Measurements from ENCODE around the gene SGO2. TPM values are rescaled to one million over a fixed set of nuclear protein-coding genes. Genes with fewer than 3 reads are reported as not detected.

Gene SGO2, protein sequence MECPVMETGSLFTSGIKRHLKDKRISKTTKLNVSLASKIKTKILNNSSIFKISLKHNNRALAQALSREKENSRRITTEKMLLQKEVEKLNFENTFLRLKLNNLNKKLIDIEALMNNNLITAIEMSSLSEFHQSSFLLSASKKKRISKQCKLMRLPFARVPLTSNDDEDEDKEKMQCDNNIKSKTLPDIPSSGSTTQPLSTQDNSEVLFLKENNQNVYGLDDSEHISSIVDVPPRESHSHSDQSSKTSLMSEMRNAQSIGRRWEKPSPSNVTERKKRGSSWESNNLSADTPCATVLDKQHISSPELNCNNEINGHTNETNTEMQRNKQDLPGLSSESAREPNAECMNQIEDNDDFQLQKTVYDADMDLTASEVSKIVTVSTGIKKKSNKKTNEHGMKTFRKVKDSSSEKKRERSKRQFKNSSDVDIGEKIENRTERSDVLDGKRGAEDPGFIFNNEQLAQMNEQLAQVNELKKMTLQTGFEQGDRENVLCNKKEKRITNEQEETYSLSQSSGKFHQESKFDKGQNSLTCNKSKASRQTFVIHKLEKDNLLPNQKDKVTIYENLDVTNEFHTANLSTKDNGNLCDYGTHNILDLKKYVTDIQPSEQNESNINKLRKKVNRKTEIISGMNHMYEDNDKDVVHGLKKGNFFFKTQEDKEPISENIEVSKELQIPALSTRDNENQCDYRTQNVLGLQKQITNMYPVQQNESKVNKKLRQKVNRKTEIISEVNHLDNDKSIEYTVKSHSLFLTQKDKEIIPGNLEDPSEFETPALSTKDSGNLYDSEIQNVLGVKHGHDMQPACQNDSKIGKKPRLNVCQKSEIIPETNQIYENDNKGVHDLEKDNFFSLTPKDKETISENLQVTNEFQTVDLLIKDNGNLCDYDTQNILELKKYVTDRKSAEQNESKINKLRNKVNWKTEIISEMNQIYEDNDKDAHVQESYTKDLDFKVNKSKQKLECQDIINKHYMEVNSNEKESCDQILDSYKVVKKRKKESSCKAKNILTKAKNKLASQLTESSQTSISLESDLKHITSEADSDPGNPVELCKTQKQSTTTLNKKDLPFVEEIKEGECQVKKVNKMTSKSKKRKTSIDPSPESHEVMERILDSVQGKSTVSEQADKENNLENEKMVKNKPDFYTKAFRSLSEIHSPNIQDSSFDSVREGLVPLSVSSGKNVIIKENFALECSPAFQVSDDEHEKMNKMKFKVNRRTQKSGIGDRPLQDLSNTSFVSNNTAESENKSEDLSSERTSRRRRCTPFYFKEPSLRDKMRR
- 27.7 TPM for polyA plus RNA-seq (2013, experiment 1 of 2; ENCODE audit: insufficient read length)
- polyA plus RNA-seq (2013, experiment 2 of 2; ENCODE audit: insufficient read length) = 5.0 TPM

DNA sequence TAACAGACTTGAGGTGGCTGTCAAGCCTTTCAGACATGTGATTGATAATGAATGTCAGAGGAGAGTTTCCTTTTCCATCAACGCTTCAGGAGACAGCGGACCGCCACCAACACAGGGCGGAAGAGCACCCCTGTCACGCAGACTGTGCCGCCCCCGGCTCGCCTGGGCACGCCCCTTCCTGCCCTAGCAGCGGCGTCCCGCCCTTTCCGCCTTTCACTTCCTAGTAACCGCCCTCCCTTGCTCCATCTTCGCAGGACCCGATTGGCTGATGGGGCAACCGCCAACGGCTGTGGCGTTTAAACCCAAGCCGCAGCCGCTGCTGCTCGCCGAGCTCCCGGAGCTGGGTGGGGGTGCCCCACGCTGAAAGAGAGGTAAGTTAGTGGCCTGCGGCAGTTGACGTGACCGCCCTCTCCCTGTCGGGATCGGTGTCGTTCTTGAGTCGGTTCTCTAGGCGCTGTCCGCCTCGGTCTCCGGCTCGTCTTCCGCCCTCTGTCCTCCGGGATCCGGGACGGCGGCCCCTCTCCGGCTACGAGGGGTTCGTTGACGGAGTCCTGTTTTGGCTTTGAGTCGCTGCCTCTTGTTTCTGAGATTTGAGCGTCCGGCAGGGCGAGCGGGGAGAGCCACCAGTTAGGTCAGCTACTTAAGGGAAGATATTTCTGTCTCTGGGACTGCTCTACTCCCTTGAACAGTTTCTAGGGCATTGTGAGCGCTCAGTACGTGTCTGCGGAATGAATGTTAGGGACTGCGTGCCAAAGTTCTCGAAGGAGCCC, at the start of gene SGO2:
TSS of gene SGO2 (plus strand) at position 326 of the 770 bp plus-strand sequence. CDS start 6,769 bp downstream, outside the sequence.
- DNase-seq = peak; percentile 96

DNA sequence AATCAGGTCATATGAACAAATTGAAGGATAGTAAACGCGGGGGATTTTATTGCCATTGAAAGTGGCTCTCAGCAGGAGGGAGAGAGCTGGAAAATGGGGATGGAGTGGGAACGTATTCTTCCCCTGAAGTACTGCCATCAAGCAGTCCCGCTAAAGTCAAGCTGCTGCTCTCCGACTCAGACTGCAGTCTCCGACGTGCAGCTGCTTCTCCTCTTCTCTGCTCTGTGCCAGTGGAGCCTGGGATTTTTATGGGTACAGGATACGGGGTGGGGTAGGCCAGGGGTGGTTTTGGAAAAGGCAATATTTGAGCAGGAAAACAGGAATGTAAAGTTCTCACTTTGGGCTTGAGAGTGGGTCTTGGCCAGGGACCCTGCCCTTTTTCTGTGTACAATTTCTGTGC, 49.2 kb upstream of the SGO2 start:
- DNase-seq = no peak

DNA sequence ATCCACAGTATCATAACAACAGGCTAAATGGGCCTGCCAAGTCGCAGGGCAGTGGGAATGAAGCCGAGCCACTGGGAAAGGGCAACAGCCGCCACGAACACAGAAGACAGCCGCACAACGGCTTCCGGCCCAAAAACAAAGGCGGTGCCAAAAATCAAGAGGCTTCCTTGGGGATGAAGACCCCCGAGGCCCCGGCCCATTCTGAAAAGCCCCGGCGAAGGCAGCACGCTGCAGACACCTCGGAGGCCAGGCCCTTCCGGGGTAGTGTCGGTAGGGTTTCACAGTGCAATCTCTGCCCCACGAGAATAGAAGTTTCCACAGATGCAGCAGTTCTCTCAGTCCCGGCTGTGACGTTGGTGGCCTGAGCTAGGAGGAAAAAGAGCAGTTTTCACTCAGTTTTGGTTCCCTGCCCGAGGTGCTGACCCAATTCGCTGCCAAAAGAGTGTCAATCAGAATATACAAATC, 48.3 kb upstream of the SGO2 start:
- no peak for DNase-seq

DNA sequence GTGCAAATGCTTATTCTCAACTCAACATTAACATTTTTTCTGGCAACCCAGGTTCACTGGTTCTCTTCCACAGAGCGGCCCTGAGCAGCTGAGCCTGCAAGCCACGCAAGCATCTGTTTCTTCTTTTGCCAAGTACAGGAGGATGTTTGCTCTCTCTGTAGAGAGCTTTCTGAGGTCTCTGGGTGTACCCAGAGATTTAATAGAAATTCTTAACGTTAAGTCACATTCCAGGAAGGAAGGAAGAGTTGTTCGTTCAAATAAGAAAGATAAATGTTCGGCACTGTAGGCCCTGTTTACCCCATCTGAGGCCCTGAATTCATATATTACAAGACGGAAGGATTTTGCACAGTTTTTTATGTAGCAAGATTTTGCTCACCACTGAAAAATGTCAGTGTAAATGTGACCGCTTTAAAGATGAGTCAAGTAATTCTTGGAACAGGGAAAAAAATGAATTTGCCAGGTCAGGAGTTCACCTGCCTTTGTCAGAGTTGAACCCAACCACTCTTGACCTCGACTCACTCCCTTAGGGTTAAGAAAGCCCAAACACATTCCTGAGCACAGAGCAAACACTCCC, 46.2 kb upstream of the SGO2 start:
- DNase-seq = peak; percentile 63

DNA sequence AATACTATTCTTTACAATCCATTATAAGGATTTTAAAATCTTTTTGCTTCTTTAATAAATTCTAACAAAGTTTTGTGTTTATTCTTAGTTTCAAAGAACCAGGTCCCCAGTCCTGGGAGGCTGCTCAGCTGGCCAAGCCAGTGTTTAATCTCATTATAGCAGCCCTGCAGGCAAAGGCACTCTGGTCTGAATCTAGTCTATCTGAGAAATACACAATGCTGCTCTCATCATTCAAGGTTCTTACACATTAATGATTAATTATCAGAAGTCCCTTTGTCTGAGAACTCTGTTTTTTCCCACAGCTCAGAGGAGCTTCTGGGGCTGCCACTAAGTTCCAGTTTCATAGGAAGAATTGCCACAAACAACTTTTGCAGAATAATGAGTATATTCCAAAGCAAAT, 43.8 kb upstream of the SGO2 start:
- DNase-seq = no peak

DNA sequence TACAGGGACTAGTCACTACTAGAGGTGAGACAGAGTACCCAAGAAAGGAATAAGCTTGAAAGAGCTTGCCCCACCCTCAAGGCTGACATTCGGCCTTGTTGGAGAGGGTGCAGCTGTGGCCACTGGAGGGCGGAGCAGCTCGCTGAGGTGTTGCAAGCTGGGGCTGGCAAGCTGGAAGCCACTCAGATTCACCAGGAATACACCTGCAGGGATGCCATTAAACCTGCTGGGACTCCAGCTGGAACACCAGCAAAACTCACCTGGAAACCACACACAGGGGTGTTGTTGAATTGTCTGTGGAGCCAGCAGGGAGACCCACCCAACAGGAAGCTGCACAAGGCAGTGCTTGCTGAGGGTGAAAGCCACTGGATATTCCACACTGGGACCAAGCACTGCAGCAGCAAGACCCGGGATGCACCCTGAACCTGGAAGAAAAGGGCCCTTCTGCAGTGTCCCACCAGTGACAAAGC, 42.2 kb upstream of the SGO2 start:
- DNase-seq = no peak

DNA sequence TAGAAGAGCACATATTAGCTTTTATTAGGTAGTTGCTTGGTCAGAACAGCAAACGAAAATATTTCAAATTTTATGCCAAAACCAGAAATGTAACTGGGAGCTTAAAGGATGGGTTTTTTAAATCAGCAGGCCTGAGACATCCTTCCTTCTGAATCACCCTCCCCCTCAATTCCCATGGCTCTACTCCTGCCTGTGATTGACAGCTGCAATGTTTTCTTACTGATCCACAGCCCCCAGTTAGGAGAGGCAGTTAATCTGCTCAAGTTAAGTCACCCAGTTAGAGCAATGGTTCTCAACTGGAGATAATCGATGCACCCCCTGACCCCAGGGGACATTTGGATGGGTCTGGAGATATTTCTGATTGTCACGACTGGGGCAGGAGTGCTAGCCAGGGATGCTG, 41.1 kb upstream of the SGO2 start:
- DNase-seq = no peak

DNA sequence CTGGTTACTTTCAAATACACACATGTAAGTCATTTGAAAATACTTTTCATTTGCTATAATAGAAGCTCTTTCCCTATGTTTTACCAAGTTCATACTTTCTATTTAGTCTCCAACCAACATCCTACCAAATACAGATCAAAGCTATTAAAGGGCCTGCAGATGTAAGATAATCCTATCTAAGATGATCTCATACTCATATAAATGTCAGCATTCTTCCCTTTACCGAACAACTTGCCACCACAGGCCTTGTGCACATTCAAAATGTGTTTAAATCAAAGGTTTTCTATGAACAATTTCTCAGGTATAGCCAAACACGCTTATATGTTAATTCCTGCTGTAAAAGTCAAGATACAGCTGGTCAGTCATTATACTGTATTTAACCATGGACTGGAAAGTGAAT, 39.5 kb upstream of the SGO2 start:
- DNase-seq = no peak

DNA sequence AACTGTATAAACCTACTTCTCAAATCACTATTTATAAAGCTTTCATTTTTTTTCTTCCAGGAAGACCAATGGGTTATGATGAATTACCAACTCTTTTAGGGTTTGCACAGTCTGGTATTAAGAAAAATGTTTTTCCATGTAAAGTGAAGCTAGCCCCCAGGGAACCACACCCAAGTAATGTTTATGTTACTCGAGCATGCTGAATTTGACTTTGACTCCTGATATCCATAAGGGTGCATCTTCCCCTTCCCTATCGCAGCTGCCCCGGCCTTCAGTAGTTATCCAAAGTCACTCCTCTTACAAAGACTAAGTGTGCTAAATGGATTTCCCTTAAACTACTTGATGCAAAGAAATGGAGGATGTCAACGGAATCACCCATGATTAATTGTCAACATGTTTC, 37.8 kb upstream of the SGO2 start:
- no peak for DNase-seq

DNA sequence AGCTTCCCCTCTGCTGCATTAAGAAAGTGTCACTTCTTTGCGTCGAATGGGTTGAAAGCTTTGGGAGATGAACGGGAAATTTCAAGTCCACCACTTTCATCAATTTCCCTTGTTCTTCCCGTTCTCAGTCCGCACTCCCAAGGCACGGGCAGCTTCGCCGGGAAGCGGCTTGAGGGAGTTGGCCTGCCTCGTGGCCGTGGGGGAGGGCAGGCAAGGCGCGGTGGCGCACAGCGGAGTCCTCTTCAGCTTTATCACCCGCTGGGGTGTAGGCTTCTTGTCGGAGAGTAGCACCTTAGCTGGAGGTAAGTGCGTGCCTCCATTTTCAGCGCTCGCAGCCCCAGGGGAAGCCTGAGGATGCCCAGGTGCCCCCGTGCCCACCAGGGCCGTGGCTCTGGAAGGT, 36.0 kb upstream of the SGO2 start:
- DNase-seq = no peak

DNA sequence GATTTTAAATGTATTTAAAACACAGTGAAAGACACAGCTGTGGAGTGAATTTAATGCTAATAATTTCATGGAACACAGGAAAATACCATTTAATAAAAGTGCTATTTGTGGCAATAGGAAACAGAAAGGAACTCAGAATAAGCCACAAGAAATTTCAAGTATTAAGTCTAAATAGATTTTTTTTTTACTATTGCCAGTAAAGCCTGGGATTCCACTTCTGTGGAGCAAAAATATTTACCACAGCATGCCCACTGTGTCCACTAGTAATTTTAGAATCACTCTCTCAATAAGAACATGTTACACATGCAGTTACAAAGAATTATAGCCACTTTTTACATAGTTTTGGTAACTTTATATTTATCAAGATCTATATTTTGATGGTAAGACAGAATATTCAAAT, 33.4 kb upstream of the SGO2 start:
- no peak for DNase-seq

DNA sequence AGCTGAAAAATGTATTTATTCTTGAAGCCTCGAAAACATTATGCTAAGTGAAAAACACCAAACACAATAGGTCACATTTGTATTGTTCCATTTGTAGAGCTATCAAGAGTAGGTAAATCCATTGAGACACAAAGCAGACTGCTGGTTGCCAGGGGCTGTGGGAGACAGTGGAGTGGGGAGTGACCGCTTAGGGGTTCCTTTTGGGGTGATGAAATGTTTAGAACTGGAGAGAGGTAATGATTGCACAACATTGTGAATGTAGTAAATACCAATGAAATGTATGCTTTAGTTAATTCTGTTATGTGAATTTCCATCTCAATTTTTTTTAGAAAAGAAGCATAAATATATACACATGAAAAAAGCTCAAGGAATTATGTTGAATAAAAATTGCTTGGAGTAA, 32.0 kb upstream of the SGO2 start:
- no peak for DNase-seq

DNA sequence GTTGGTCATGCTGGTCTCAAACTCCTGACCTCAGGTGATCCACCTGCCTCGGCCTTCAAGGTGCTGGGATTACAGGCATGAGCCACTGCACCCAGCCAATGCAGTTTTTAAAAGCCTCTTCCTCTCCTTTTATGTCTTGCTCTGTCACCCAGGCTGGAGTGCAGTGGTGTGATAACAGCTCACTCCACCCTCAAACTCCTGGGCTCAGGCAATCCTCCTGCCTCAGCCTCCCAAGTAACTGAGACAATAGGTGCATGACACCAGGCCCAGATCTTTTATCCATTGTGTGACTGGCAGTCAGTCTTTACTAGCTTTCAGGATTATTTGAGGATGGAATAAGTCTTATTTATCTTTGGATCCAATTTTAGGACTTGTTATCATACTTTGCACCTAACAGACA, 29.3 kb upstream of the SGO2 start:
- DNase-seq = no peak

DNA sequence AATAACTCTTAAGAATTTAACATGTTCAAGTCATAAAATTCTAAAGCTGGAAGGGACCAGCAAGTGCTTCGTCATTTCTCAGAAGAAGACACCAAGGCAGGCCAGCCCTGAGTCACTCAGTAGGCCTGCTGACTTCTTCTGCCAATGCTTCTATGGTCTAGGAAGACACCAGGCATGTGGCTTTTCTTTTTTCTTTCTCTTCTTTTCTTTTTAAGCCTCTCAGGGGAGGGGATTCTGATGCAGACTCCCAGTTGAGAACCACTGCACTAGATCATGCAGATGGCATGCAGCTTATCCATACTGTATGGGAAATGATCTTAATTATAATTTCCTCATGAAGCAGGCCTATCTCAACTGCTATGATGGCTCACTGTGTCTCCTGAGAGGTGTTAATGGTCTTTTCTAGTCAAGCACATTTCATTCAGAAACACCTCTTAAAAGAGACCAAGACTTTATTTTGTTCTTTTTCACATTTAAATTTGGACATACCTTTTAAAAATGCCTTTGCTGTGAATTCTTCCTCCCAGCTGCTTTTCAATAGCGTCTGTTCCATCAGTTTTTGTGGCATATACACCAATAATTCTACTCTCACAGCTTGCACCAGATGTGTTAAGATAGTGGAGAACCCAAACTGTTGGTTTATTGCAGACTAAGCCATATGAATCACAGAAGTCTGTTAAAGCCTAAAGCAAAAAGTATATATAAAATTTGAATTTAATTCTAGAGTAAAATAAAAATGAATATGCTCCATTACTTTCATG, 27.4 kb upstream of the SGO2 start:
- DNase-seq = peak; percentile 54

DNA sequence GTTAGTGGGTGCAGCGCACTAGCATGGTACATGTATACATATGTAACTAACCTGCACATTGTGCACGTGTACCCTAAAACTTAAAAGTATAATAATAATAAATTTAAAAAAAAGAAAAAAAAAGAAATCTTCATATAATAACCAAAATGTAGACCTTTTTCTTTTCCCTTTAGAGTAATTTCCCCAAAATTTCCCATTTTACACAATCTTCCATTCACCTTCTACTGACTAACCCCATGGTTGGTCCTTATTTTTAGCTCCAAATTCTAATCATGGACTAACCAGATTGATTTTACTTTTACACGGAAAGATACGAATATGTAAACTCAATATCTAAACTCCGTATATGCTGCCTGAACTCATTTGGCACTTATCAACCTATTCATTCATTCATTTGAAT, 23.8 kb upstream of the SGO2 start:
- DNase-seq = no peak

DNA sequence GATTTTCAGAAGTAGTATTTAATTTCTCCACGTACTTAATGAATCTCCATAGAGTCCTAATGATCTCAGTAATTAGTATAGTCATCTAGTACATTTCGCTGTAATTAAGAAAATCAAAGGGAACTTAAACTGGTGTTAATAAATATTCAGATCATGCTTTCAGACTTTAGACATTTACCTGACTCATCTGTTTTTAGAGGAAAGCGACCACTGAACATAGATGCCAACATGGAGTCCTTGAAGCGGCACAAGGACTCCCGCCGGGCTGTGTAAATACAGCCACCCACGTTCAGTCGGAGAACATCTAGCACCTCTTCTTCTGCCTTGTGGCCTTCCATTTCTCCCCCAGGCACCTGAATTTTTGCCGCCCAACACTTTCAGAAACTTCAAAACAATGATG, 19.3 kb upstream of the SGO2 start:
- no peak for DNase-seq

DNA sequence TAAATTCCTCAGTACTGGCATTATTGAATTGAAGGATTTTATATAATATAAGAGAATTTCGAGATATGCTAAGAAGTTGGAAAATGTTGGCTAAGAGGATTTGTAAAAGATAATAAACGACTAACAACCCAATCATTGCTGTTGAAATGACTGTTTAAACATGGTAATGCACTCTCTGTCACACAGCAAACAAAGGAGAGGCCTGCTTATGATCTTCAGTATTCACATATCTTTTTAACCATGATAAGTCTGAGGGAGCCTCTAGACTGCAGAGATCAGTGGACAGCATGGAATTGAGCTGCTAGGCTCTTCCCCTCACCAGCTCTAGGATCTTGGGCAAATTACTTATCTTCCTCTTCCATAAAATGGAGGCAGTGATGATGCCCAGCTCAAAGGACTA, 18.8 kb upstream of the SGO2 start:
- DNase-seq = no peak

DNA sequence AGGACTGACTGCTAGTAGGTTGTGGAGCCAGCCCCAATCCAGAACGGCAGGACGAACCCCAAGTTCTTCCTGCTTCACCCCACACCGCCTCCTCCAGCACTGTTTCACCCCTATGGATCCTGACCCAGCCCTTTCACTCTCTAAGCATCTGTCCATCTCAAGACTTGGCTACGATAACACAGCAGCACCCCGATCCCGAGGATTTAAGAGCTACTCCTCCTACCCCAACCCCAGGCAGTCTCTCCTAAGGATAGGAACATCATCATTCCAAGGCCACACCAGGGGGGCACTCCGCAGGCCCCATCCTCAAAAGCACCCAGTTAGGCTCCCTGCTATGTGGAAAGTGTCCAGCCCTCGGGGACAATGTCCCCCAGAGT, 16.8 kb upstream of the SGO2 start:
- peak; percentile 9 for DNase-seq

DNA sequence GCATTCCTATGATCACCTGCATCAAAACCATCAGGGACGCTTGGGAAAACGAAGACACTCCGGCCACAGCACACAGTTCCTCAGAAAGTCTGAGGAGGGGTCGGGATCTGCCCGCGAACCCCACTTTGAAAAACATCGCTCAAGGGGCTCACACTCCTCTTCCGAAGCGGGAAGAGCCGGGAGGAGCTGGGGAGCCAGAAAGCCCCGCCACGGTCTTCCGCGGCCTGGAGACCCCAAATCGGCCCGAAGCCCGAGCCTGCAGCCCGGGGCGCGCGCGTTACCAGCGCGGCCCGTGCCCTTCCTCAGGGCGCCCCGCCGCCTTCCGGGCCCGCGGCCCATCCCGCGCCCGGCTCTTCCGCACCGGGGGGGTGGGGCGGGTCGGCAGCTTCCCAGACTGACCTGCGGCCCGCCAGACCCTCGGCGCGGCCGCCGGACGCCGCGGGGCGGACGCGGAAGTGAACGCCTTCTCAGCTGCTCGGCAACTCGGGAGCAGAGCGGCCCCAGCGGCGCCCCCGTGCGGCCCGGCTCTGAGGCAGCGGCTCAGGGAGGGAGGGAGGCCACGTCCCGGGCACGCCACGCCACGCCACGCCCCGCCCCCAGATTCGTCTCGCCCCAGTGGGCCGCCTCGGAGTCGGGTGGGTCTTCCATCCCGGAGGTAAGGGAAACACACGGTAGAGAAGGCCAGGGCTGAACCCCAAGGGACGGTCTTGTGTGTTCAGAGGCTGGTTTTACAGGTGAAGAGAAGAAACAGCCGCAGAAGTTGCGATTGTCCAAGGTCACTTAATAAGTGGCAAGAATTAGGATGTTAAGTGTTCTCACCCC, 16.2 kb upstream of the SGO2 start, which contains the start of gene KCTD18:
TSS of gene KCTD18 (minus strand) at position 457 of the 822 bp plus-strand sequence. CDS start 3,052 bp downstream, outside the sequence.
- DNase-seq = peak; percentile 83

DNA sequence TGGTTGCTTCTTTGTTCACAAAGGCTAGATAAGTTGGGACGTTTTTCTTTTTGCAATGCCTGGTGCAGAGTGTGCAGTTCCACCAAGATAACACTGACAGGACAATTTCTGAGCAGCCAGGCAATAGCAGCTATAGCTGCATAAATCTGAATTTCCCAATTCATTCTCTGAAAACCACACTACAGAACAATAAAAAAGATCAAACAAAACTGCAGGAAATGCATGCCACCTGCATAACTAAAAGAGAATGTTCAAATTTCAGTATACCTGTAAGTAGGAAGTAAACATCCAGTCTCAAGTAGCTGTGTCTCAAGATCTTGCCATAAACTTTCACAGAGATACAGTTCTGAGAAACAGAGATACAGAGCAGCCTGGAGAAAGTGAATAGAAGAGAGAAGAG, 10.9 kb upstream of the SGO2 start:
- DNase-seq = no peak

Measured in fibroblast of skin of back (primary cell).